Activated T-cell treated with anti-CD3 and anti-CD28 coated beads for 1 hour (primary cell): ENCODE measurements around the gene GRK6.
"Not testable (repeated sequence)": the region's sequence is repeated elsewhere in the genome, so short reads cannot be mapped to it uniquely, and the experiment has no call there.

Experiments
- DNase-seq: peaks from one replicate; pipeline ENCODE4 v3.0.0-alpha.2; 2020; ENCODE audit warnings: low read depth

Gene GRK6

DNA sequence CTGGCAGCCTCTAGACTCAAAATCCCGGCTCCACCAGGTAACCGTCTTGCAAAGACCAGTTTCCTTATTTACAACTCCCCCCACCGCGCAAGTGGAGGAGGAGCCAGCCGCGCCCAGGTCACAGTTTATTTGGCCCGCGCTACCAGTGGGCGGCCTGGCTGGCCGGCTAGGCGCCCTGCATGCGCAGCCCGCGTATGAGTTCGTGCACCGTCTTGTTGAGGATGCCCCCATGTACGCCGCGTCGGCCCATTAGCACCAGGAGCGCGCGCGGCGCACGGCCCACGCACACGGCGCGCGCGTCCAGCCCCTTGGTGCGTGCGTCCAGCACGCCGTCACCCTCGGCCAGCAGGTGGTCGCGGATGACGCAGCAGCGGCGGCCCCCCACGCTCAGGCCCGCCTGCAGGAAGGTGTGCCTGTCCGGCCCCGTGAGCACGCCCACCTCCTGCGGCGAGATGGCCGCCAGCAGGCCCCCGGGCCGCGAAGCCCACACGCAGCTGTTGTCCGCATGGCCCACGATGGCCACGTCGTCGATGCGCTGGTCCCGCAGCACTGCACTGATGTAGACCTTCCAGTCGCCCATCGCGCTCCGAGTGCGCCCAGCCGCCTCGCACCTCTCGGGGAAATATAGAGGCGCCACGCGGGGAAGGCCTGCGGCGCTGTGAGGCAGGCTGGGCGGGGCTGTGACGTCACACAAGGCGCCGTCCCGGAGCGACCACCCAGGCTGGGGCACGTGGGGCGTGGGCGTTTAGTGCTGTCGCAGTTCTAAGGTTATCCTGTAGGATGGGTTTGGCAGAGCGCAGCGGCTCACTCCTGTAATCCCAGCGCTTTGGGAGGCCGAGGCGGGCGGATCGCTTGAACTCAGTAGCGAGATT is 26.2 kb upstream of the GRK6 start, which contains the start of gene PFN3:
Gene PFN3 (minus strand): TSS at position 665 of the 872 bp plus-strand sequence. CDS start 85 bp downstream, at position 580.
- DNase-seq = no peak

GRCh38 chr5:177402271-177403043 is 24.0 kb upstream of the GRK6 start:
- DNase-seq = peak; percentile 55

DNA sequence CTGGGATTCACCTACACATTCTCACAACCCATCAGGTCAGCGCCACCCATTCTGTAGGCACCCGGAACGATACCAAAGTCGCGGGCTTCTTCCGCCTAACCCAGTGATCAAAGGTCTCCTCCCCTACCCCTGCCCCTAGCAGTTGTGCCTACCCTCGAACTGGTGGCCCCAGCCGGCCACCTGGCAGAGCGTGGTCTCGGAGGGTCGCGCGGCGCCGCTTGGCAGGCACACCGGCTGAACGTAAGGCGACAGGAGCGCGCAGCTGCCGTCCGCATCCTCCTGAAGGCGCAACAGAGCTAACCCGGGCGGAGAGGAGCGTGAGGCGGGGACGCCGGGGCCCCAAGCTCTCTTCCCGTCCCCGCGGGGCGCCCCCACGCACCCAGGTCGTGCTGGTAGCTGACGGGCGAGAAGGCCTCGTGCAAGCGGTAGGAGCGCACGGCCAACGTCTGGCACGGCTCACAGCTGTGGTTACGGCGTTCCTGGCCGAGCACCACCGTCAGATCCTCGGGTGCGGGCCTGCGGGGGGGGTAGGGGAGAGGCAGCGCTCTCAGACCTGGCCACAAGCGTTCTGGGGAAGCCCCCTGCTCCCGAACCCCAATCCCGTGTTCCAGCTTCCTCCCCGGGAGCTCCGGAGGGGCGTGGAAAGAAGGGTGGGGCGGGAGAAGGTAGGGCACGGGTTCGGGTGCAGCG is 23.2 kb upstream of the GRK6 start:
- peak; percentile 27 for DNase-seq

DNA sequence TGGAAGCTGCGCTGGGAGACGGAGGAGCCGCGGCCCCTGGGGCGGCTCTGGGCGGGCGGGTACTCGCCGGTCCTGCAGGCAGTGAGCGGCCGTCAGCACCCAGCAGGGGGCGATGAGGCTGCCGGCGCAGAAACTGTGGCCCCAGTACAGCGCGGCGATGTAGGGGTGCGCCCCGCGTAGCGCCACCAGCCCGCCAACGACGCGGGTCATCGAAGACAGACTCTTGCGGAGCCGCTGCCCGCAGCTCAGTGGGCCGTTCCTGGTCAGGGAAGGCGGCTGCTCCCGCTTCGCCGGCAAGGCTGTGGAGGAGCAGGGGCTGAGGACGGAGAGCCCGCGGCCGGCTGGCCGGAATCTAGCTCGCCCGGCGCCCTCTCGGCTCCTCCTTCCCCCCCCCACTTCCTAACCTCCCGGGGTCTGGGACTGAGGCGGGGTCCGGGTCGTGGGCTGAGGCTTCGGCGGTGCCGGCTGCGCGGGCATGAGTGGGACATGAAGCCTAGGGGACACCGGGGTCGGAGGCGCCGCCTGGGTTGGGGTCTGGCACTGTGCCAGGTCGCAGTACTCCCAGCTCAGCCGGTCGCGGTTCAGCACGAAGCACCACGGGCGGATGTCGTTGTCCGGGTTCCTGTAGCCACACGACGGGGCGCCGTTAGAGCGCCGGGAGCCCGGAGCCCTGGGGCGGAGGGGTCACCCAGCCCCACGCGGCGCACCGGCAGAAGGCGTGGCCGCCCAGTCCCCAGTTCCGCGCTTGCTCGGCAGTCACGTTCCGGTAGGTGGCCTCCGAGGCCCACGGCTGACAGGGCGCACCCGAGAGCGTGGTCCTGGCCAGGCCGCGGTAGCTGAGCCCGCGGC is 22.5 kb upstream of the GRK6 start:
- peak; percentile 74 for DNase-seq

DNA sequence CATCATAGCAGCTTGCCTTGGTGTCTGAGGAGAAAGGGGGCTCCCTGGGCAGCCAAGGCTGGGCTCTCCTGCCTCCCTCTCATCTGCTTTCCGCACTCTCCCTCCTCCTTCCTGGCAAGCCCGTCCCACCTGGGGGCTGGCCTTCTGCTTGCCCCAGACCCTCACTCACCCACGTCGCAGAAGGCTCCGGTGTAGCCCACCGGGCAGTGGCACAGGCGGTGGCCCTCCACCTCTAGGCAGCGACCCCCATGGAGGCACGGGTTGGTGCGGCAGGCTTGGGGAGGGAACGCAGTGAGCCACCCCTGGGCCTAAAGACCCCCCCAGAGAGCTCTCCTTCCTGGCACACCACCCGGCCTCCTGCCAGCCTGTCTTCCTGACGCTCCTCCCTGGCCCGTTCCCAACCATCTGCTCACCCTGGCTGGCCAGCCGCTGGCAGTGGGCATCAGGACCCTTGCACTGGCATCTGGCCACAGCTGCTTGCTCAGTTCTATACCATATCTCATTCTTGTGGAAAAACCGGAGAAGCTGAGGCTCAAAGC is 21.8 kb upstream of the GRK6 start:
- no peak for DNase-seq

- no peak for DNase-seq
Measured at GRCh38 chr5:177405312-177405711, 21.2 kb upstream of the GRK6 start.

DNA sequence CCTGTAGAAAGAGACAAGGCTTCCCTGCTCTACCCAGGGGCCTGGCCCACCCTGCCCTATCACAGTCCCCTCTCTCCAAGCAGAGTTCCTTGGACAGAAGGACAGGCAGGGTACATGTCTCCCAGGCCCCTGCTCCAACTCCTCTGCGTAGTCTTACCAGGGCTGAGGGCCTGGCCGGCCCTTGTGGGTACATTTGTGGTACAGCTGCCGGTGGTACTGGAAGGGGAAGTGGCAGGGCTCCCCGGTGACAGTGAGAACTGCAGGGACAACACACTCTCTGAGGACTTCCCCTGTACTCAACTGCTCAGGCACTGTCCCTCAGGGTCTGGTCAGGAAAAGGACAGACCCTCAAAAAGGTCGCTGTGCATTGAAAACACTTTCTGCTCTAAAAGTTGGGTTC is 20.7 kb upstream of the GRK6 start:
- no peak for DNase-seq

DNA sequence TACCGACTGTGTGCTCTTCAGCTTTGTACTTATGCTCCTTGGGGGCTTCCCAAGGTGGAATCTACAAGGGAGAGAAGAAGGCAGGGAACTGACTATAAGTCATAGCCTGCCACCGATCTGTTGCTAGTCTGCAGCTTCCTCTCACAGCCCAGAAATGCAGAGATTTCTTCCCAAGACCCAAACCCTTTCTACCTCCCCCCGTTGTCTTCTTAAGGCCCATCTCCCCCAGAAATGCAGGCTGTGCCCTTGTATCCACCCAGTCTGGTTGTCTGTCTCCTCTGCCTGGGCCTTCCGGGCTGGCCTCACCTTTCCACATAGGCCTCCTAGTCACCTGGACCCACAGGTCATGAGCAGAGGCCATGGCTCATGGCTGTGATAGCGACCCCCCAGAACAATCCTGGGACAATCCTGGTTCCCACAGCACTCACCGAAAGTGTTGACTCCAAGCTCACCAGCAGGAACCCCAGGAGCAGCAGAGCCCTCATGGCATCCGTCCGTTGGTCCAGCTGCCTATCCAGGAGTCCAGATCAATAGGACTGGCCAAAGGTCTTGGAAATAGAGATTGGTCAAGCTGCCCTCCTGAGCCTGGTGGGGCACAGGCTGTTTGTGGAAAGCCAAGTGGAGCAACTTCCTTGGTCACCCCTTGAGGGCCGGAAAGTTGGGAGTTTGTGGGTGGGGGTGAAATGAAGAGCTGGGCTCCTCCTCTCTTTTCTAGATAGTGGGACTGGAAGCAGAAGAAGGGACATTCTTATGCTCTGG is 17.3 kb upstream of the GRK6 start, which contains the start of gene F12:
Gene F12 (minus strand): TSS at position 522 of the 759 bp plus-strand sequence. CDS start 37 bp downstream, at position 485.
- DNase-seq = no peak

DNA sequence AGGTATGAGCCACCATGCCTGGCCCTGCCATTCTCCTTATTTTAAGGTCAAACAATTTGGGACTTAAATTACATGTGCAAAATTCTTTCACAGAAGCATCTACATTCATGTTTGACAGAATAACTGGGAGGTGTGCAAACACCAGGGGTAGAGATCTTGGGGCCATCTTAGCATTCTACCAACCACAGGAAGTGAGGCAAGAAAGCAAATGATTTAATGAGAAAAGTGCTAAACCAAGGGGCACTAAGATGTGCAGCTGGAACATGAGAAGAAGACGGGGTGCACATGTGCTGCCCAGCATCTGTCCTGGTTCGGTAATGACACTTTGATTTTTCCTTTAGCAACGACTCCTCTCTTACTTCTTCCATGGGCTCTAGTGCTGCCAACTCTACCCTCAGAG is 15.9 kb upstream of the GRK6 start:
- no peak for DNase-seq

- no peak for DNase-seq
Measured at GRCh38 chr5:177412603-177413233, 13.8 kb upstream of the GRK6 start.

- no peak for DNase-seq
Measured at GRCh38 chr5:177414481-177414880, 12.0 kb upstream of the GRK6 start.

- not testable (repeated sequence) for DNase-seq
Measured at GRCh38 chr5:177417081-177417480, 9.4 kb upstream of the GRK6 start.

DNA sequence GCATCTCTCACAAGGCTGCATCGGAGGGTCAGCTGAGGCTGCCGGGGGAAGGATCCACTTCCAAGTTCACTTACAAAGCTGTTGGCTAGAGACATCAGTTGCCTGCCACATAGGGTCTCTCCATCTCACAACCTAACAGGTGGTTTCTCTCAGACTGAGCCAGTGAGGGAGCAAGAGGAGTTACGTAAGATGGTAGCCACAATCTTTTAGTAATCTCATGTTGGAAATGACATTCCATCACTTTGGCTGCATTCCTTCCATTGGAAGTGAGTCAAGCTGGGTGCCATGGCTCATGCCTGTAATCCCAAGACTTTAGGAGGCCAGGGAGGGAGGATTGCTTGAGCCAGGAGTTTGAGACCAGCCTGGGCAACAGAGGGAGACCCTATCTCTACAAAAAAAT is 7.4 kb upstream of the GRK6 start:
- no peak for DNase-seq

- DNase-seq = not testable (repeated sequence)
Measured at GRCh38 chr5:177420472-177420871, 6.0 kb upstream of the GRK6 start.

DNA sequence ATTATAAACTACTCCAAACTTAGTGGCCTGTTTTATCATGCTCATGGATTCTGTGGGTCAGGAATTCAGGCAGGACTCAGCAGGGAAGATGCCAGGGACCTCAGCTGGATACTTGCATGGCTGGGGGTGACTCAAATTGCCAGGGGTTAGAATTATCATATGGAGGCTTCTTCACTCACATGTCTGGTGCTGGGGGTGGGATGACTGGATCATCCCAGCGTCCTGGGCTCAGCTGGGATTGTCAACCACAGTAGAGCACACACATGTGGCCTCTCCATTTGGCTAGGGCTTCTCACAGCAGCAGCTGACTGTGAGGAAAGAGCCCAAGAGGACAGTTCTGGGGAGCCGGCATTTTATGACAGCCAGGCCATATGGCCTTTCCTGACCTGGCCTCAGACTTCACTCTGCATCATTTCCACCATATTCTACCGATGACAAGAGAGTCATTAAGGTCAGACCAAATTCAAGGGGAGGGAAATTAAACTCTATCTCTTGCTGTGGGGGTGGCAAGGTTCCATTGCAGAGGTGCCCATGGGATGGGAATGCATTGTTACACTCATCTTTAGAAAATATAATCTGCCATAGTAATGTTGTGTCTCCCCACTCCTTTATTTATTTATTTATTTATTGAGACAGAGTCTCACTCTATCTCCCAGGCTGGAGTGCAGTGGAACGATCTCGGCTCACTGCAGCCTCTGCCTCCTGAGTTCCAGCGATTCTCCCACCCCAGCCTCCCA is 5.2 kb upstream of the GRK6 start:
- DNase-seq = no peak

DNA sequence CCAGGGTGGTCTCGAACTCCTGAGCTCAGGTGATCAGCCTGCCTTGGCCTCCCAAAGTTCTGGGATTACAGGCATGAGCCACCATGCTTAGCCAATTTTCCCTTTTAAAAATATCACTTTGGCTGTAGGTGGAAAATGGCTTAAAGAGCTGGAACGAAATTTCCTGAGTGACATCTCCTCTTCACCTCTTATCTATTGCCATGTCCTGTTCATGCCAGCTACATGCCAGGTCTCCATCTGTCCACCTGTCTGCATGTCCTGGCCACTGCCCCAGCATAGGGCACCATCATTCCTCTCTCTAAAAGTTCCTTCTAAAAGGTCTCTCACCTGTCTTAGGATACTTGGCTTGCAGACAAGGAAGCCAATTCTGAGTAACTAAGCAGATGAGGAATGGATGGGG is 2.8 kb upstream of the GRK6 start:
- DNase-seq = no peak

DNA sequence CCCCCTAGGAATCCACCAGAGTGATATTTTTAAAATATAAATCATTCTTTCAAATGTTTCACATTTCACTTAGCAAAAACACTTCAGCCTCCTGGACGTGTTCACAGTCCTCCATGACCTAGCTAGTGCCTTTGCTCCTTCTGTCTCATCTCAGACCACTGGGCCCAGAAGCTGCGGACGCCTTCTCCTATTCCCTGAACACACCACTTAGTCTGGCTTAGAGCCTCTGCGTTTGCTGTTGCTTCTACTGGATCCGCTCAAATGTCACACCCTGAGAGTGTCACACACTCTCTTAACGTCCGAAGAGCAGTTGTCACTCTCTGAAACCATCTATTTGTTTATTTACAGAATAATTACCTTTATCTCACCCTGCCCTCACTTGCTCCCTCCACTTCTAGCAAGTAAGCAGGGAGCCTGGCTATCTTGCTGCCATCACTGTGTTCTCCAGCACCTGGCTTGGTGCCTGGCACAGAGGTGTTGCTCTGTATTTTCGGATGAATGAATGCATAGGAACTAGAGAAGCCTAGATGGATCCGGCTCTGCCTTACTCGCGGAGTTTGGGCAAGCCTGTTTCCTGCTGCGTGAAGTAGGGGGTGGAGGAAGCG is 1.2 kb upstream of the GRK6 start:
- DNase-seq = no peak

DNA sequence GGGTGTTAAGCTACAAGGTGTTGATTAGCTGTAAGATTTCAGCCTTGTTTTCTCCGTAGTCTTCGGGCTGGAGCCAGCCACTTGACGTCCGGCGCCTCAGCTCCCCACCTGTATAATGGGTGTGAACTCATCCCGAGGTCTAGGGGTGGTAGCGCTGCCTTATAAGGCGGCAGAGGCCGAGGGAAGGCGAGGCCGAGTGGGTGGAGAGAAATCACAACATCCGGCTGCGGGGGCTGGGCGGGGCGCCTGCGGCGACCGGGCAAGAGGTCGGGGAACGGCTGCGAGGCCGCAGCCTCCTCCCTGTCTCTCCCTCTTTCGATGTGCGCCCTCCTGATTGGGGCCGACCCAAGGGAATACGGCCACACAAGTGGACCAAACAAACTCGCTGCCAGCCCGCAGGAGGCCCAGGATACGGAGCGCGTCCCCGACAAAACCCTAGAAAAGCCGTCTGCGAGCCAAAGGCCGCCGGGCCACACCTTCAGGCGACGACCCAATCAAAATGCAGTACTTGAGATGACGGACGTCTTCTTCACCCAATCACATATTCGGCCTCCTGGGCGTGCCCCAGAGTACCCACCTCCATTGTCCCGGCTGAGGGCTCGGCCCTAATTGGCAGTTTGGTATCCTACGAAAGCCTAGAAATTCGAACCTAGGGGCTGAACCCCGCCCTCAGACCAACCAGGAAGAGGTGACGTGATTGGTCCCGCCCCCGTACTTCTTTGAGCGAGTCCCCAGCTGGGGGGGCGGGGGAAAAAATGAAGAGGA is 493 bp upstream of the GRK6 start:
- peak; percentile 99 for DNase-seq
